Right lobe of liver (tissue), 4 donors: Measurements from ENCODE around the gene SYCE3.

ENCODE experiments used
- CTCF ChIP-seq, 4 donors: fragments of 200-600 bp in 3 of 4; fragments of 450-650 bp in 1 of 4; IDR thresholded peaks; one replicate each; pipeline versions ENCODE4 v1.5.1 to v1.8.0; 2016 to 2022; ENCODE audit warnings: antibody characterized with exemption in 4 of 4, mild to moderate bottlenecking in 2 of 4
- POLR2A ChIP-seq: fragments of 450-650 bp; IDR thresholded peaks from one replicate; pipeline ENCODE4 v1.6.1; 2017; ENCODE audit warnings: antibody characterized with exemption, mild to moderate bottlenecking
- donor health status: DM: no; HTN: no; CAD: no.
- donor health status: DM: no; HTN: no; CAD: no.
- donor health status: DM: no; HTN: yes; CAD: no.

GRCh38 chr22:50517495-50518260, 45.0 kb downstream of the SYCE3 start:
- TF ChIP-seq CTCF (IDR thresholded peaks at IDR 0.05) (no peak), POLR2A (no peak)
